ENCODE measurements around the gene ADARB2.
"Not testable (repeated sequence)": the region's sequence is repeated elsewhere in the genome, so short reads cannot be mapped to it uniquely, and the experiment has no call there.

ADARB2 gene

GRCh38 chr10:1467334-1468076, 269.8 kb downstream of the ADARB2 start:
- no peak for TF ChIP-seq CTCF (conservative IDR thresholded peaks at IDR 0.05; ENCODE audit: control insufficient read depth, insufficient read depth, low read depth, low read length)
- DNase-seq (ENCODE audit: low read depth) = no peak

GRCh38 chr10:1465993-1466764, 271.1 kb downstream of the ADARB2 start:
- H3K4me3 ChIP-seq (ENCODE audit: control insufficient read depth, low read depth, low read length) = no peak overlapping the region
- TF ChIP-seq CTCF (conservative IDR thresholded peaks at IDR 0.05; ENCODE audit: control insufficient read depth, insufficient read depth, low read depth, low read length) = no peak
- DNase-seq (ENCODE audit: low read depth) = no peak

More at GRCh38 chr10:1467334-1468076, 269.8 kb downstream of the ADARB2 start:
- no peak overlapping the region for H3K4me3 ChIP-seq (ENCODE audit: control insufficient read depth, low read depth, low read length)

- TF ChIP-seq CTCF (conservative IDR thresholded peaks at IDR 0.05; ENCODE audit: control insufficient read depth, insufficient read depth, low read depth, low read length) = no peak
- no peak overlapping the region for H3K4me3 ChIP-seq (ENCODE audit: control insufficient read depth, low read depth, low read length)
- DNase-seq (ENCODE audit: low read depth) = no peak
Measured at GRCh38 chr10:1465418-1465911, 271.9 kb downstream of the ADARB2 start.

- no peak overlapping the region for H3K4me3 ChIP-seq (ENCODE audit: control insufficient read depth, low read depth, low read length)
- no peak for TF ChIP-seq CTCF (conservative IDR thresholded peaks at IDR 0.05; ENCODE audit: control insufficient read depth, insufficient read depth, low read depth, low read length)
- no peak for DNase-seq (ENCODE audit: low read depth)
Measured at GRCh38 chr10:1464881-1465417, 272.4 kb downstream of the ADARB2 start.

GRCh38 chr10:1463971-1464370, 273.4 kb downstream of the ADARB2 start:
- not testable (repeated sequence) for H3K4me3 ChIP-seq (ENCODE audit: control insufficient read depth, low read depth, low read length); DNase-seq (ENCODE audit: low read depth)

- TF ChIP-seq CTCF (conservative IDR thresholded peaks at IDR 0.05; ENCODE audit: control insufficient read depth, insufficient read depth, low read depth, low read length) = no peak
- H3K4me3 ChIP-seq (ENCODE audit: control insufficient read depth, low read depth, low read length) = no peak overlapping the region
- no peak for DNase-seq (ENCODE audit: low read depth)
Measured at GRCh38 chr10:1462994-1463633, 274.2 kb downstream of the ADARB2 start.

All from fibroblast of mammary gland (primary cell).